OCI-LY7 (cell line): Measurements from ENCODE around the gene LRRC55. TPM values are rescaled to one million over a fixed set of nuclear protein-coding genes. Genes with fewer than 3 reads are reported as not detected.
"Not testable (repeated sequence)": the region's sequence is repeated elsewhere in the genome, so short reads cannot be mapped to it uniquely, and the experiment has no call there.

ENCODE experiments used
- BruUV-seq: library from RNA; stranded (reverse); fragments of 400-500 nt; replicated peaks from 2 replicates; lab custom pipeline; 2021; lab: Mats Ljungman, UMichigan
- CTCF ChIA-PET: fragments of 300-600 bp; sonication (Branson Sonifier 250); formaldehyde crosslinking; loops from one replicate; lab custom pipeline; 2022; ENCODE audit warnings: antibody characterized with exemption; ENCODE audit not compliant: unreplicated experiment; lab: Charles Lee
- POLR2A ChIA-PET: fragments of 300-600 bp; sonication (Branson Sonifier 250); formaldehyde crosslinking; loops from one replicate; lab custom pipeline; 2022; ENCODE audit warnings: antibody characterized with exemption; lab: Charles Lee
- DNase-seq: peaks from one replicate; pipeline ENCODE4 v3.0.0-alpha.2; 2015; ENCODE audit warnings: low spot score
- H2AFZ ChIP-seq: fragments of 200-600 bp; sonication (generic), shearing (Covaris generic); 2 replicates; pipeline ENCODE4 v1.6.1; 2014; ENCODE audit warnings: mild to moderate bottlenecking, antibody characterized with exemption, low read length, moderate library complexity
- H3K27ac ChIP-seq: fragments of 200-600 bp; sonication (generic); 2 replicates; pipeline ENCODE4 v1.5.1; 2014; ENCODE audit warnings: mixed run types, low read depth, mild to moderate bottlenecking, moderate library complexity, low read length, inconsistent platforms; ENCODE audit not compliant: poor library complexity, severe bottlenecking
- H3K36me3 ChIP-seq: fragments of 200-600 bp; sonication (generic); 2 replicates; pipeline ENCODE4 v1.6.1; 2014; ENCODE audit warnings: mild to moderate bottlenecking, antibody characterized with exemption, low read length, moderate library complexity, mixed read lengths; ENCODE audit not compliant: insufficient read depth
- H3K4me1 ChIP-seq: fragments of 200-600 bp; sonication (generic); 2 replicates; pipeline ENCODE4 v1.5.1; 2014; ENCODE audit warnings: mild to moderate bottlenecking, low read length; ENCODE audit not compliant: insufficient read depth, poor library complexity, severe bottlenecking
- H3K4me2 ChIP-seq: fragments of 200-600 bp; sonication (generic); 2 replicates; pipeline ENCODE4 v1.6.1; 2014; ENCODE audit warnings: mild to moderate bottlenecking, low read length
- H3K4me3 ChIP-seq: fragments of 200-600 bp; sonication (generic); 2 replicates; pipeline ENCODE4 v1.5.1; 2014; ENCODE audit warnings: mild to moderate bottlenecking, low read depth, low read length; ENCODE audit not compliant: poor library complexity, severe bottlenecking
- H3K79me2 ChIP-seq: fragments of 200-600 bp; sonication (generic); 2 replicates; pipeline ENCODE4 v1.6.1; 2016; ENCODE audit warnings: low read depth, mild to moderate bottlenecking, low read length, moderate library complexity, mixed read lengths; ENCODE audit not compliant: insufficient read depth
- H3K9me2 ChIP-seq: fragments of 200-600 bp; sonication (generic); 2 replicates; pipeline ENCODE4 v1.6.1; 2016; ENCODE audit warnings: mild to moderate bottlenecking, low read length, mixed read lengths; ENCODE audit not compliant: insufficient read depth
- H3K9me3 ChIP-seq: fragments of 200-600 bp; sonication (generic); 2 replicates; pipeline ENCODE4 v1.6.1; 2014; ENCODE audit warnings: mild to moderate bottlenecking, mixed run types, low read length, mixed read lengths
- H4K20me1 ChIP-seq: fragments of 200-600 bp; sonication (generic); 2 replicates; pipeline ENCODE4 v1.6.1; 2014; ENCODE audit warnings: mild to moderate bottlenecking, antibody characterized with exemption, low read length, moderate library complexity, mixed read lengths; ENCODE audit not compliant: insufficient read depth
- CTCF ChIP-seq: fragments of 200-600 bp; sonication (generic); conservative IDR thresholded peaks from 2 replicates; pipeline ENCODE4 v1.5.1; 2014; ENCODE audit warnings: mild to moderate bottlenecking, antibody characterized with exemption, low read length, moderate library complexity, mixed read lengths
- EZH2phosphoT487 ChIP-seq: fragments of 200-600 bp; sonication (generic); IDR thresholded peaks from 2 replicates; pipeline ENCODE4 v1.6.1; 2018; ENCODE audit warnings: low read depth, borderline replicate concordance, mild to moderate bottlenecking, mixed run types, antibody characterized with exemption, low read length, moderate library complexity, mixed read lengths
- intact Hi-C: fragments of 100-400 bp; cut with micrococcal nuclease; formaldehyde crosslinking; loops from one replicate; pipeline ENCODE4 v1.10.0; 2022; ENCODE audit not compliant: unreplicated experiment
- total RNA-seq, 2 experiments: library from RNA; depleted of rRNA in 1 of 2; stranded (reverse); fragments of >200 nt in 1 of 2; shearing (Covaris generic) in 1 of 2; gene quantifications; 2 replicates each; pipeline ENCODE4 v1.2.3, GENCODE V29; 2014 to 2022

The LRRC55 gene
- total RNA-seq, 2 experiments from 2014 or later = not detected

- intact Hi-C loops = no loop called here
- no peak overlapping the region for H3K4me3 ChIP-seq
- ChIA-PET POLR2A (no interaction called here), CTCF (no interaction called here)
- no peak overlapping the region for H2AFZ ChIP-seq
- H4K20me1 ChIP-seq = no peaks in the 10 kb centered on the region
- DNase-seq = no peak
- H3K4me2 ChIP-seq = no peak overlapping the region
- H3K4me1 ChIP-seq = no peaks in the 10 kb centered on the region
- BruUV-seq = no TSS peak
- no peaks in the 10 kb centered on the region for H3K9me2 ChIP-seq
- no peaks in the 10 kb centered on the region for H3K9me3 ChIP-seq
- no peaks in the 10 kb centered on the region for H3K79me2 ChIP-seq
- no peaks in the 10 kb centered on the region for H3K36me3 ChIP-seq
- H3K27ac ChIP-seq = no peak overlapping the region
- TF ChIP-seq CTCF (no peak), EZH2phosphoT487 (no peak)
Observed at GRCh38 chr11:57167125-57167846, 14.5 kb upstream of the LRRC55 start.

GRCh38 chr11:57169732-57170313, 11.9 kb upstream of the LRRC55 start:
- H3K36me3 ChIP-seq, H3K4me1 ChIP-seq, BruUV-seq, H3K4me2 ChIP-seq, H3K27ac ChIP-seq, intact Hi-C loops, H3K4me3 ChIP-seq, CTCF ChIA-PET, H3K9me2 ChIP-seq, DNase-seq, H3K79me2 ChIP-seq, H3K9me3 ChIP-seq, H2AFZ ChIP-seq, H4K20me1 ChIP-seq: not testable (repeated sequence)
- POLR2A ChIA-PET = interaction anchor here (1.2 kb wide), 1 partner anchor 14 kb away, joined by 3 read pairs; no protein-coding TSS in a partner anchor

- POLR2A ChIA-PET = no interaction called here
- no peak overlapping the region for H3K27ac ChIP-seq
- no TSS peak for BruUV-seq
- no peak for DNase-seq
- no peaks in the 10 kb centered on the region for H4K20me1 ChIP-seq
- no peak for TF ChIP-seq EZH2phosphoT487
- TF ChIP-seq CTCF = no peak
- no peaks in the 10 kb centered on the region for H3K9me2 ChIP-seq
- H3K4me2 ChIP-seq = no peak overlapping the region
- CTCF ChIA-PET = no interaction called here
- intact Hi-C loops = no loop called here
- H3K36me3 ChIP-seq = no peaks in the 10 kb centered on the region
- H2AFZ ChIP-seq = no peak overlapping the region
- H3K79me2 ChIP-seq = no peaks in the 10 kb centered on the region
- H3K4me3 ChIP-seq = no peak overlapping the region
- no peaks in the 10 kb centered on the region for H3K9me3 ChIP-seq
- H3K4me1 ChIP-seq = no peaks in the 10 kb centered on the region
Observed at GRCh38 chr11:57172031-57172430, 9.7 kb upstream of the LRRC55 start.
